NCI-H1417 treated with DMSO at 0.1 percent for 48 hours (cell line): ENCODE data around the gene TBX19.

ENCODE experiments used
- DNase-seq: peaks from one replicate; lab custom pipeline; 2025; lab: John Stamatoyannopoulos, UW

TBX19 gene

DNA sequence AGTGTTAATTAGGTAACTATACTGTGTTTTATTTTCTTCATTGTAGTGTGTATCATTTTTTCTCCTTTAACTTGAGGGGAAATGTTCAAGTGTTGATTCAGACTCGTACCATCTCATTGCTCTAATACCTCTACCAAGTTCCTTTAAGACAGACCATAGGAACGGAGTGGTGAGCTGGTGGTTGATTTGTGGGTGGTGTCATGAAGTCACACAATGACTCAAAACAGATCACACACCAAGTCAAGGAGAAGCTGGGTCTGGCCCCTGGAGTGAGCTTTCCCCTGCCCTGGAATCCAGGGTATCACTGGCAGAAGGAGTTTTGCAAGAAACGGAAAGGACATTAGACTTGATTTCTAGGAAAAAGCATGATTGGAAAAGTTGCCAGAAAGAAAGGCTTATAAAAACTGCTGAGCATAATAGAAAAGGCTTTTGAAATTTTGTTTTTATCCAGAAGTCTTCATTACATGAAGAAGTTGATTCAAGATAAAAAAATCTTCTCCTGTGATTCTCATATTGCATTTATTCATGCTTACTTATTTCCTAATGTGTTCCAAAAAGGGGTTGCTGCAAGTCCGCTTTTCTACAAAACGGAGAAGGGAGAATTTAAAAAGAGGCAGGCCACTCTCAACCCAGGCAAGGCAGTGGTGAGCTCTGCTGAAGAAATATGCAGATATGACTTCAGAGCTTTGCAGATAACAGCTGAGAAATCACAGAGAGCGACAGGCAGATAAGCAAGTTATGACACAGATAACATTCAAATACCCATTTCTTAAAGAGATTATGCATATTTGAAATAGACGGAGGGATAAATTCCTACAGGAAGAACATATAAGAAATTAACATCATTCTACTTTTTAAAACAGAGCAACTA, 79.7 kb downstream of the TBX19 start:
- DNase-seq: no peak

DNA sequence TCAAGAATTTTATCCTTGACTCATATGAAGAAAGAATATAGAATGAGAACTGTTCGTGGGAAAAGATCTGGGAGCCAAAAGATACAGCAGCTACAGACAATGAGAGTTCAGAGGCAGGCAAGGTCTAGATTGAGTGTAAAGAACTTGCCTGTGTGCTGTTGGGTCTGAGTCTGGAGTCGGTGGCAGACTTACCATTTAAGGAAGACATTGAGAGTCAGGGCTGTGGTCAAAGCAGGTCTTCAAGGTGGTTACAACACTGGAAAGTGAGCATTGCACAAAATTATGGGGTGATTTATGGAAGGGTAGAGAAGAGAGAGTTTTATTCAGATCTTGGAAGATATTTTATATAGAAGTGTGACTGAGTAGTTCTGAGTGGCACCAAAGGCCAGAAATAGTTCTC, 80.6 kb downstream of the TBX19 start:
- no peak for DNase-seq

DNA sequence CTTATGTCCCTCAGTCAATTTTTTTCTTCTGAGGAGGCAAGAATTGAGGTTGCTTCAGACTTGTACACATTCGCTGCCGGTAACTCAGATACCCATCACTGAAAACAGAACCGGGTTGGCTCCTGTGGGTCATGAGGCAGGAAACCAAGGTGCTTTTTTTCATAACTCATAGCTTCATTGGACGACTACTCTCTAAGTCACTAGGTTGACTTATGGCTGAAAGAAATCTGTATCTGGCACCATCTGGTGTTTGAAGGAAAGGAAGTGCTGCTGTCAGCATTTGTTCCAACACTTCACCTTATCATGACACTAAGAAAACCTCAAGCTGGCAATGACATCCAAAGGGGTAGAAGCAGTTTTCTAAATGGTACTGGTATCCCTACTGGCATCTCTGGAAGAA, 82.3 kb downstream of the TBX19 start:
- DNase-seq: no peak
